ENCODE results near the gene OR2V2.

OR2V2 gene

DNA sequence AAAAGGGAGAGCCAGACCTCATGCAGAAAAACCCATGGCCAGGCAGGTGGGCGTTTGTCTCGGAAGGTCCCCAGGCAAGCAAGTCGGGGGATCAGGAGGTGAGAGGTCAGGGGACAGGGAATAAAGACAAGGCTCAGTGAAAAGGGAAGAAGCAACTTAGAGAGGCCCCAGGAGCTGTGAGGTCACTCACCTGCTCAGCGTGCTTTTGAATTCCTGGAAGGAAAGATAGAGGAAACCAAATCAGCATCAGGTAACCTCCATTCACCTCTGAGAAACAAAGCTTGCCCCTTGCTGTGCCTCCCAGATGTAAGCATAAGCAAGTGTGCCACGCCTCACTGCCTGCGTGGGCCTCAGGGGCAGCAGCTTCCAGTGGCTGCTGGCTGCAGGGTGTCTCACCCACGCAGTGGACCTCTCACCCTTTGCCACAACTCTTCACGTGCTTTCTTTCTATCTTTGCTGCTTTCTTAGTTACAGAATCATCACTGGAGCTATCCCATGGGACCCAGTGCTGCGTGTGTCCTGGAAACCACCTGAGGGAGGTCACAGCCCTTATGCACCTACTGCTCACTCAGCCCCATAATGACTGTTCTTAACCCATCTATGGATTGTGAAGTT, 51.6 kb downstream of the OR2V2 start:
- Histone ChIP-seq H3K4me2 (ENCODE audit: low read length) (no peak overlapping the region), H3K36me3 (ENCODE audit: insufficient read depth, low read length) (no peaks in the 10 kb centered on the region), H3K27me3 (ENCODE audit: control insufficient read depth, insufficient read depth, low read length) (no peaks in the 10 kb centered on the region), H3K9me3 (replicated peaks; ENCODE audit: low read length) (no peaks in the 10 kb centered on the region), H3K4me3 (ENCODE audit: low read length) (no peak overlapping the region), H3K9ac (ENCODE audit: low read depth, low read length) (no peak overlapping the region), H3K4me1 (ENCODE audit: control insufficient read depth, insufficient read depth, low read length) (peaks cover 8% of the 10 kb centered on the region)

DNA sequence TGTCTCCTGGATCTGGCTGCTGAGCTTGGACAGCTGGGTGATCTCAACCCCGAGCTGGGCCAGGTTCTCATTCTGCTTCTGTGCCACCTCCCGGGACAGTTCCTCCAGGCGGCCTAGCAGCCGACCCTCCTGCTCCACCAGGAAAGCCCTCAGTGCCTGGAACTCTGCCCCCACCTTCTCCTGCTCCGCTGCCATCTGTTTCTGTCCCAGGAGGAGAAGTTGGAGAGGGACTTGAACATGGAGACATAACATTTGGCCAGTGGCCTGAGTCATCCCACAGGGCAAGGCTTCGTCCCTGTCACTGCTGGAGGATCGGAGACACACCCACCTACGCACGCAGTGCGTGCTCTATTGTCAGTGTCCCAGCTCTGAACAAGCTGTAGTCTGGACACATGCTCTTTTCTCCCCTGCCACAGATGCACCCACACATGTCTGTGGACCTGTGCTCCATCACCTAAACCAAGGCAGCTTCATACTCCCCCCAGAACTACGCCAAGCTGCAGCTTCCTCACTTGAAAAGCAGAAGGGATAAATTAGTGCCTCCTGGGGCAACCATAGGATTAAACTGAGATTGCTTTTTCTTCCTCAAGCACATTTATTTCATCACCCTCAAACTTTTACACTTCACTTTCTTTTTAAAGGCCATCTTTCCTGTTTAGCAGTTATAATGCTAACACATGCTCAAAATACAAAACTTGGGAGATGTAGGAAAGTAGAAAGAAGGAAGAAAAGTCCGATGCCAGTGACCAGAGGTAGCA, 52.7 kb downstream of the OR2V2 start:
- Histone ChIP-seq H3K36me3 (ENCODE audit: insufficient read depth, low read length) (no peaks in the 10 kb centered on the region), H3K4me3 (ENCODE audit: low read length) (no peak overlapping the region), H3K4me1 (ENCODE audit: control insufficient read depth, insufficient read depth, low read length) (peaks cover 11% of the 10 kb centered on the region), H3K4me2 (ENCODE audit: low read length) (no peak overlapping the region), H3K9ac (ENCODE audit: low read depth, low read length) (no peak overlapping the region), H3K27me3 (ENCODE audit: control insufficient read depth, insufficient read depth, low read length) (no peaks in the 10 kb centered on the region), H3K9me3 (replicated peaks; ENCODE audit: low read length) (no peaks in the 10 kb centered on the region)

DNA sequence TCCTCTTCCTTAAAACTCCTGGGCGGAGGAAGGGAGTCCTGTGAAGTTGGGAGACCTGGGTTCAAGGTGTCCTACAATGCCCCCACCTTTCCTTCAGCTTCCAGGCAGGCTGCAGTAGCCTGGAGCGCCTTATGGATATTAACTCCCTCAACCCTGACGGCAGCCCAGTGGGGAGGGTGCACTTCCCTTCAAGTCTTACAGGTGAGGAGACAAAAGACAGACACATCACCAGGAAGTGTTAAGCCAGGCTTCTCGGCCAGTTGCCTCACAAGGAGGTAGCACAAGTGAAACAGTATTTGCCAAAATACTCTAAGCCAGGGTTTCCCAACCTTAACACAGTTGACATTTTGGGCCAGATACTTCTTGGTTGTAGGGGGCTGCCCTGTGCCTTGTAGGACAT, 53.4 kb downstream of the OR2V2 start:
- peaks cover 17% of the 10 kb centered on the region for H3K4me1 ChIP-seq (ENCODE audit: control insufficient read depth, insufficient read depth, low read length)
- no peak overlapping the region for H3K9ac ChIP-seq (ENCODE audit: low read depth, low read length)
- no peaks in the 10 kb centered on the region for H3K27me3 ChIP-seq (ENCODE audit: control insufficient read depth, insufficient read depth, low read length)
- no peak overlapping the region for H3K4me2 ChIP-seq (ENCODE audit: low read length)
- no peaks in the 10 kb centered on the region for H3K36me3 ChIP-seq (ENCODE audit: insufficient read depth, low read length)
- H3K9me3 ChIP-seq (replicated peaks; ENCODE audit: low read length): no peaks in the 10 kb centered on the region
- no peak overlapping the region for H3K4me3 ChIP-seq (ENCODE audit: low read length)

DNA sequence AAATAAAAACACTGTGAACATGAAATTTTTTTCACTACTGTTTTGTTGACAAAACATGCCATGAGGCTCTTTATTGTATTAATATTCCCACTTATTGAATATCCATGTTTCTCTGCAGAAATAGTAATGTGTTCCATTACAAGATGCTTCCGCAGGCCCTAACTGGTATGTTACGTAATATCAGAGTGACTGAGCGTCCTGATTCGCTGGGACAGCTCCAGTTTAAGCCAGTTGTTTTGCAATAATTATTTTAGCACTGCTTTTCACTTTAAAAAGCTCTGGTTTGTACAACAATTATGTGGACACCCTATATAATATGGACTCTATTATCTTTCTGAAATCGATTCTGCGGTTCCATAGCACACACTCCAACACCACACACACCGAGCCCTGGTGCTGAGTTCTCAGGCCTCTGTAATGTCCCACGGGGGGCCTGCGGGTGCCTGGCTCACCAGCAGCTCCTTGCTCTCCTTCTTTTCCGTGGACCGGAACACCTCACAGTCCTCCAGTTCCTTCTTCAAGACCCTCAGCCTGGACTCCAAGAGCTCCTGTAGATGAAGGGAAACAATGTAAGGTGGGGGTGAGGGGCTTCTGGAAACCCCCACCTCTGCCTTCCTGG, 55.8 kb downstream of the OR2V2 start:
- Histone ChIP-seq H3K27me3 (ENCODE audit: control insufficient read depth, insufficient read depth, low read length) (no peaks in the 10 kb centered on the region), H3K4me1 (ENCODE audit: control insufficient read depth, insufficient read depth, low read length) (peaks cover 25% of the 10 kb centered on the region), H3K9me3 (replicated peaks; ENCODE audit: low read length) (no peaks in the 10 kb centered on the region), H3K4me3 (ENCODE audit: low read length) (no peak overlapping the region), H3K9ac (ENCODE audit: low read depth, low read length) (no peak overlapping the region), H3K4me2 (ENCODE audit: low read length) (peak overlapping the region; percentile 81), H3K36me3 (ENCODE audit: insufficient read depth, low read length) (no peaks in the 10 kb centered on the region)

DNA sequence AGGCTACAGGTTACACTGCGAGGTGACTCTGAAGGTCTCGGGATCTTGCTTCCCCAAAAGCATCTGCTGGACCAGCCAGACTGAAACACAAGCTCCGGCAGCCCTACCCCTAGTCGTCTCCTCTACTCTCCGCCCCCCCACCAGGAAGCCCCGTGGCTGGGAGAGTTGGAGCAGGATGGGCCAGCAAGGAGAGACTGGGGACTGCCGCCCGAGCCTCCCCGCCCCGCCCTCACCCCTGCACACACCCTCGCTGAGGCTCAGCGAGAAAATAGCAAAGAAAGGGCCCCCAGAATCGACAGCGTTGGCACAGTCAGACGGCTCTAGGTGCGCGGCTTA, 56.4 kb downstream of the OR2V2 start:
- Histone ChIP-seq H3K4me1 (ENCODE audit: control insufficient read depth, insufficient read depth, low read length) (peaks cover 25% of the 10 kb centered on the region), H3K9ac (ENCODE audit: low read depth, low read length) (peak overlapping the region; percentile 30), H3K4me3 (ENCODE audit: low read length) (peak overlapping the region; percentile 71), H3K27me3 (ENCODE audit: control insufficient read depth, insufficient read depth, low read length) (no peaks in the 10 kb centered on the region), H3K4me2 (ENCODE audit: low read length) (peak overlapping the region; percentile 81), H3K9me3 (replicated peaks; ENCODE audit: low read length) (no peaks in the 10 kb centered on the region), H3K36me3 (ENCODE audit: insufficient read depth, low read length) (no peaks in the 10 kb centered on the region)

DNA sequence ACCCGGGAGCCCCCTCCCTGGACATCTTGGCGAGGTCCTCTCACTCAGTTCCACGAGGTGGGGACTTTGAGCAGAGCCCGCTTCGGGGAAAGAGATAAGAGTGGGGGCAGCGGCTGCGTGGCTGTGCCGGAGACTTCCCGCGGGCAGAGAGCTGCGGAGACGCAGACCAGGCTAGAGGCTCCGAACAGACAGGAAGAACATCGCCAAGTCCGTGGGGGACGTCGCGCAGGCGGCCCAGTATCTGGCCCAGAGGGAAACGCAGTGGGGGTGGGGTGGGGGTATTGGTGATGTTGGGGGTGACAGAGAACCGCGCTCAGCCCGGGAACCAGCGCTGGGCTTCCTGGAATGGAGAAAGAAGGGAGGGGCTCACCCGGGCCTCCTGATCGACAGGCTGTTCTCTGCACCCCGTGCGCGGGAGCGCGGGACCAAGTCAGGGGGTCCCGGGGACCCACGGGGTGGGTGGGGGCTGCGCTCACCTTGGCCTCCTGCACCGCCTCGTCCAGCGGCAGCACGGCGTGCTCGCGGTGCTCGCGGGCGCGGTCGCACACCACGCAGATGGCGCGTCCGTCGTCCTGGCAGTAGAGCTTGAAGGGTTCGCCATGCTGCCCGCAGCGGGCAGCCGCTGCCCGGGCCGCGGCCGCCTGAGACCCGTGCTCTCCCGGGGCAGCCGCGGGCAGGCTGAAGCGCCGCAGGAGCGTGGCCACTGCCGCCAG, 56.9 kb downstream of the OR2V2 start:
- Histone ChIP-seq H3K9ac (ENCODE audit: low read depth, low read length) (peak overlapping the region; percentile 44), H3K9me3 (replicated peaks; ENCODE audit: low read length) (no peaks in the 10 kb centered on the region), H3K36me3 (ENCODE audit: insufficient read depth, low read length) (no peaks in the 10 kb centered on the region), H3K4me3 (ENCODE audit: low read length) (peak overlapping the region; percentile 71), H3K4me1 (ENCODE audit: control insufficient read depth, insufficient read depth, low read length) (peaks cover 25% of the 10 kb centered on the region), H3K4me2 (ENCODE audit: low read length) (peak overlapping the region; percentile 81), H3K27me3 (ENCODE audit: control insufficient read depth, insufficient read depth, low read length) (no peaks in the 10 kb centered on the region)

DNA sequence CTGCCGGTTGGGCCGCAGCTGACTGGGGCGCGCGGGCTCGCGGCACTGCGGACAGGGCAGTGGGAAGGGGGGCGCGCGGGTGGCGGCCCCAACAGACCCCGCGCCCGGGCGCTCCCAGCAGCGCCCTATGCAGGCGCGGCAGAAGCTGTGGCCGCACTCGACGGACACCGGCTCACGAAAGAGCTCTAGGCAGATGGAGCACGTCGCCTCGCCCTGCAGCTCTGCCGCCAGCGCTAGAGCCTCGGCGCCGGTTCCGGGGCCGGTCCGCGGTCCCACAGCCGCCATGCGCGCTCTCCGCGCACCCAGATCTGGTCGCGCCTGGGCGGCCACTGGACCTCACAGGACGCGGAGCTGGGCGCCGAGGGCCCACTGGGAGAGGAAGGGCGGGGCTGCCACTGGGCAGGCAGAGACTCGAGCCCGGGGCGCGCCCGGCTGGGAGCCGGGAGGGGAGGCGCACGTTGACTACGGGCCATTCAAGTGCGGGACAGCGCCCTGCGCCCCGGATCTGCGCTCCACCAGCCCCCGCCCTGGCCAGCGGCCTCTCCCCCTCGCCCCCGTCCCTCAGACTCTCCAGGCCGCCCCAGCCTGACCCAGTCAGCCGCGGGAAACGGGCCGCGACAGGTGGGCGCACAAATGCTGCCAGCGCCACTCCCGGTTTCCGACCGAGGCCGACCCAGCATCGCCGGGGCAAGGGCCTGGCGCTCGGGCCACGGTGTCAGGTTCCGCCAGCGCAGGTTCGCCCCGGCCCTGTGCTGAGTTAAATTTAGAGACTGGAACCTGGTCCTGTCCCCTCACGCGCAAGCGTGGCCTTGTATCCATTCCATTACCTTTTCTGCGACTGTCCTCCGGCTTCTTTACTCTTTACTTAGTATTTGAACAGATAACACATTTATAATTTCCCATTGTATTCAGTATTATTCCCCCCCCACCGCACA, 57.7 kb downstream of the OR2V2 start, which contains the start of gene TRIM7:
Gene TRIM7 (minus strand): TSS at position 371 of the 935 bp plus-strand sequence. CDS start 86 bp downstream, at position 285.
- peak within 1 kb of the TSS; percentile 81 for H3K4me2 ChIP-seq (ENCODE audit: low read length)
- H3K4me1 ChIP-seq (ENCODE audit: control insufficient read depth, insufficient read depth, low read length): peaks cover 25% of the 10 kb centered on the region
- no peaks in the 10 kb centered on the region for H3K9me3 ChIP-seq (replicated peaks; ENCODE audit: low read length)
- peak within 1 kb of the TSS; percentile 71 for H3K4me3 ChIP-seq (ENCODE audit: low read length)
- H3K27me3 ChIP-seq (ENCODE audit: control insufficient read depth, insufficient read depth, low read length): no peaks in the 10 kb centered on the region
- no peaks in the 10 kb centered on the region for H3K36me3 ChIP-seq (ENCODE audit: insufficient read depth, low read length)
- H3K9ac ChIP-seq (ENCODE audit: low read depth, low read length): peak within 1 kb of the TSS; percentile 44

DNA sequence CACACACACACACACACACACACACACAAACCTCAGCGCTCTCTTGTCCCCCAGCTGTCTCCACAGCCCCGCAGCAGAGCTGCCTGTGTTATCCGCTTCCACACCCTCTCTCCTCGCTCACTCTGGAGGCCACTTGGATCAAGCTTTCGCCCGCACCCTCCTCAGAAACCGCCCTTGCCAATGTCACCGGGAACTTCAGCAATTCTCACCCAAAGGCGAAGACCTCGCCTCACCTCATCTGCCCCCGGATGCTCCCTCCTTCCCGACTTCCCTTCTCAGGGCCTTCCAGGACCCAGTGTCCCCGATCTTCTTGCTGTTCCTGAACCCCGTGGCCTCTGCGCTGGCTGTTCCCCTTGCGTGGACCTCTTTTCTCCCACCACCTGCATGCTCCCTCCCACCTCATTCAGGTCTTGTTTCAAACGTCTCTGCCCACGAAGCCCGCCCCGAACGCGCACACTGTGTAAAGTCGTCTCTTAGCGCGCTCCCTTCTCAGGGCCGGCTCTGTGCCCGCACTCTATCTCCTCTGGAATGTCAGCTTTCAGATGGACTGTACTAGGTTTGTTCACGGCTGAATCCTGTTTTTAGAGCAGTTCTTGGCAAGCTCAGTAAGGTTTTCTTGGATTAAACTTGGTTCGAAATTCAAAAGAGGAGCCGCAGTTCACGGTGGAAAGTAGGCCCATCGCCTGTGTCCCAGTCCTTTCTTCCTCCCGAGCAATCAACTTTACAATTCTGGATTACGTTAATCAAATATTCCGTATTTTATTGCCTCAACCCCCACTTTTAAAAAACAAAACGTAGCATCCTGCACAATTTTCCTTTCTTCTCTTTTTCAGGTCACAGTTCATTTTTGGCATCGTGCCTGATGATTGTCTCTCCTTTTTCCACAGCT, 58.6 kb downstream of the OR2V2 start:
- Histone ChIP-seq H3K4me1 (ENCODE audit: control insufficient read depth, insufficient read depth, low read length) (peaks cover 25% of the 10 kb centered on the region), H3K9me3 (replicated peaks; ENCODE audit: low read length) (no peaks in the 10 kb centered on the region), H3K27me3 (ENCODE audit: control insufficient read depth, insufficient read depth, low read length) (no peaks in the 10 kb centered on the region), H3K4me2 (ENCODE audit: low read length) (peak overlapping the region; percentile 81), H3K9ac (ENCODE audit: low read depth, low read length) (no peak overlapping the region), H3K36me3 (ENCODE audit: insufficient read depth, low read length) (no peaks in the 10 kb centered on the region), H3K4me3 (ENCODE audit: low read length) (peak overlapping the region; percentile 71)

DNA sequence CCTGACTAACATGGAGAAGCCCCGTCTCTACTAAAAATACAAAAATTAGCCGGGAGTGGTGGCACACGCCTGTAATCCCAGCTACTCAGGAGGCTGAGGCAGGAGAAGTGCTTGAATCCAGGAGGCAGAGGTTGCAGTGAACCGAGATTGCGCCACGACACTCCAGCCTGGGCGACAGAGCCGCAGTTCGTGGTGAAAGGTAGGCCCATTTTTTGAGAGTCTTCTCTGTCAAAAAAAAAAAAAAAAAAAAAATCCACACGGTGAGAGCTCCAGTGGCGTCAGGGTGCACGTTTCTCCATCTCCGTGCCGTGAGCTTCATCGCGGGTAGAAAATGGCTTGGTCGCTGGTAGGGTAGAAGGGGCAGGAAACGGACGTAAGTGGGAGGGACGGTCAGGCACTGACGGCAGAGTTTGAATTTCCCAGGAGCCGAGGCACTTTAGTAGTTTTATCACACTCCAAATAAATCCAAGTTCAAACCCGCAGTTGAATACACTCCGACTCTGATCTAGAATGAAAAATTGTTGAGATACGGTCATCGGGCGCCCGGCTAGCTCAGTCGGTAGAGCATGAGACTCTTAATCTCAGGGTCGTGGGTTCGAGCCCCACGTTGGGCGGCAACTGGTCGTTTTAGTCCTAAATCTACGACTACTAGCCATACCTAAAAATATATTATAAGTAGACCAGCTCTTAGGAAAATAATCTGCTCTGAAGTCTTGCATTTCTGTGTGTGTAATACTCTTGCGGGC, 60.0 kb downstream of the OR2V2 start:
- H3K4me3 ChIP-seq (ENCODE audit: low read length): peak overlapping the region; percentile 73
- H3K9ac ChIP-seq (ENCODE audit: low read depth, low read length): peak overlapping the region; percentile 75
- no peaks in the 10 kb centered on the region for H3K27me3 ChIP-seq (ENCODE audit: control insufficient read depth, insufficient read depth, low read length)
- H3K4me2 ChIP-seq (ENCODE audit: low read length): peak overlapping the region; percentile 79
- no peaks in the 10 kb centered on the region for H3K9me3 ChIP-seq (replicated peaks; ENCODE audit: low read length)
- H3K36me3 ChIP-seq (ENCODE audit: insufficient read depth, low read length): no peaks in the 10 kb centered on the region
- peaks cover 25% of the 10 kb centered on the region for H3K4me1 ChIP-seq (ENCODE audit: control insufficient read depth, insufficient read depth, low read length)

DNA sequence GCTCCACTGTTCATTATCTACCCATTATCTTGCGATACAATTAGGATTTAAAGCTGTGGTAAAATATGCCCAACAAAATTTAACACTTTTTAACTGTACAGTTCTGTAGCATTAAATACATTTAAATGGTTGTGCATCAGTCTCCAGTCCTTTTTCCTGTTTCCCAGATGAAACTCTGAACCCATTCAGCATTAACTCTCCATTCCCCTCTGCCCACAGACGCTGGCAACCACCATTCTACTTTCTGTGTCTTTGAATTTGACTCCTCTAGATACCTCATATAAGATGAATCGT, 60.5 kb downstream of the OR2V2 start:
- Histone ChIP-seq H3K36me3 (ENCODE audit: insufficient read depth, low read length) (no peaks in the 10 kb centered on the region), H3K4me1 (ENCODE audit: control insufficient read depth, insufficient read depth, low read length) (peaks cover 25% of the 10 kb centered on the region), H3K9me3 (replicated peaks; ENCODE audit: low read length) (no peaks in the 10 kb centered on the region), H3K4me3 (ENCODE audit: low read length) (peak overlapping the region; percentile 18), H3K27me3 (ENCODE audit: control insufficient read depth, insufficient read depth, low read length) (no peaks in the 10 kb centered on the region), H3K9ac (ENCODE audit: low read depth, low read length) (no peak overlapping the region), H3K4me2 (ENCODE audit: low read length) (no peak overlapping the region)

Data from skeletal muscle satellite cell (primary cell).